BE2C (cell line): ENCODE measurements around the gene LDLRAD1.

Source experiments
- DNase-seq: peaks from one replicate; pipeline ENCODE4 v3.0.0-alpha.2; 2020
- H3K27me3 ChIP-seq: fragments of 250-450 bp; sonication (Bioruptor Pico); 2 replicates; pipeline ENCODE4 v1.5.1; 2020; ENCODE audit warnings: mild to moderate bottlenecking
- H3K36me3 ChIP-seq: fragments of 250-450 bp; sonication (Bioruptor Pico); 2 replicates; pipeline ENCODE4 v1.5.1; 2020; ENCODE audit warnings: mild to moderate bottlenecking
- H3K4me1 ChIP-seq: fragments of 250-450 bp; sonication (Bioruptor Pico); 2 replicates; pipeline ENCODE4 v1.5.1; 2020
- H3K4me3 ChIP-seq: 2 replicates; pipeline ENCODE4 v1.5.1; 2011; ENCODE audit warnings: low read depth, low read length
- H3K9me3 ChIP-seq: fragments of 250-450 bp; sonication (Bioruptor Pico); 2 replicates; pipeline ENCODE4 v1.5.1; 2020
- CTCF ChIP-seq: IDR thresholded peaks from 2 replicates; pipeline ENCODE4 v1.5.1; 2012; ENCODE audit warnings: mild to moderate bottlenecking, low read depth, low read length

The LDLRAD1 gene

GRCh38 chr1:54018635-54019034 is 649 bp upstream of the LDLRAD1 start:
- DNase-seq: no peak
- H3K9me3 ChIP-seq: no peaks in the 10 kb centered on the region
- TF ChIP-seq CTCF: no peak
- H3K4me3 ChIP-seq: no peak overlapping the region
- no peaks in the 10 kb centered on the region for H3K27me3 ChIP-seq
- H3K36me3 ChIP-seq: no peaks in the 10 kb centered on the region
- H3K4me1 ChIP-seq: no peaks in the 10 kb centered on the region

GRCh38 chr1:54016343-54017282 is 1.4 kb downstream of the LDLRAD1 start:
- Histone ChIP-seq H3K9me3 (no peaks in the 10 kb centered on the region), H3K36me3 (no peaks in the 10 kb centered on the region), H3K27me3 (no peaks in the 10 kb centered on the region), H3K4me1 (no peaks in the 10 kb centered on the region), H3K4me3 (no peak overlapping the region)
- no peak for TF ChIP-seq CTCF
- no peak for DNase-seq

- Histone ChIP-seq H3K36me3 (no peaks in the 10 kb centered on the region), H3K27me3 (no peaks in the 10 kb centered on the region), H3K4me1 (no peaks in the 10 kb centered on the region), H3K9me3 (no peaks in the 10 kb centered on the region), H3K4me3 (no peak overlapping the region)
- no peak for DNase-seq
- no peak for TF ChIP-seq CTCF
These were observed 3.9 kb downstream of the LDLRAD1 start for GRCh38 chr1:54014009-54014629.

GRCh38 chr1:54013393-54014008 is 4.5 kb downstream of the LDLRAD1 start:
- H3K36me3 ChIP-seq: no peaks in the 10 kb centered on the region
- H3K27me3 ChIP-seq: no peaks in the 10 kb centered on the region
- no peak overlapping the region for H3K4me3 ChIP-seq
- no peaks in the 10 kb centered on the region for H3K4me1 ChIP-seq
- H3K9me3 ChIP-seq: no peaks in the 10 kb centered on the region
- no peak for TF ChIP-seq CTCF
- DNase-seq: no peak

- TF ChIP-seq CTCF: no peak
- Histone ChIP-seq H3K27me3 (no peaks in the 10 kb centered on the region), H3K4me3 (no peak overlapping the region), H3K9me3 (no peaks in the 10 kb centered on the region), H3K36me3 (no peaks in the 10 kb centered on the region), H3K4me1 (no peaks in the 10 kb centered on the region)
- DNase-seq: no peak
These were observed 5.1 kb downstream of the LDLRAD1 start for GRCh38 chr1:54012863-54013262.

GRCh38 chr1:54012008-54012325 is 6.0 kb downstream of the LDLRAD1 start:
- Histone ChIP-seq H3K27me3 (no peaks in the 10 kb centered on the region), H3K36me3 (no peaks in the 10 kb centered on the region), H3K4me1 (no peaks in the 10 kb centered on the region), H3K4me3 (no peak overlapping the region), H3K9me3 (no peaks in the 10 kb centered on the region)
- no peak for TF ChIP-seq CTCF
- no peak for DNase-seq
